HAP-1 (cell line): Measurements from ENCODE around the gene SLC35D2.

Source experiments
- DNase-seq, 2 experiments: peaks; one replicate each; pipeline ENCODE4 v3.0.0-alpha.2; 2016 to 2020; ENCODE audit warnings: low spot score in 2 of 2
- H3K27me3 ChIP-seq: fragments of 250-450 bp; sonication (Bioruptor Pico); 2 replicates; pipeline ENCODE4 v1.5.1; 2020; ENCODE audit warnings: low read depth, mild to moderate bottlenecking, moderate library complexity
- H3K36me3 ChIP-seq: fragments of 250-450 bp; sonication (Bioruptor Pico); replicated peaks from 2 replicates; pipeline ENCODE4 v1.5.1; 2020; ENCODE audit warnings: mild to moderate bottlenecking
- H3K4me1 ChIP-seq: fragments of 250-450 bp; sonication (Bioruptor Pico); 2 replicates; pipeline ENCODE4 v1.5.1; 2020; ENCODE audit warnings: mild to moderate bottlenecking
- H3K4me3 ChIP-seq: fragments of 250-450 bp; sonication (Bioruptor Pico); 2 replicates; pipeline ENCODE4 v1.5.1; 2020; ENCODE audit warnings: mild to moderate bottlenecking, moderate library complexity
- H3K9me3 ChIP-seq: fragments of 250-450 bp; sonication (Bioruptor Pico); 2 replicates; pipeline ENCODE4 v1.5.1; 2020; ENCODE audit warnings: mild to moderate bottlenecking, moderate library complexity
- in situ Hi-C: fragments of 300-500 bp; cut with MboI; formaldehyde crosslinking; loops from 3 replicates; pipeline ENCODE4 v1.14.3; 2020; ENCODE audit warnings: low sequenced_read_pairs, inconsistent platforms, mixed read lengths

The SLC35D2 gene

DNA sequence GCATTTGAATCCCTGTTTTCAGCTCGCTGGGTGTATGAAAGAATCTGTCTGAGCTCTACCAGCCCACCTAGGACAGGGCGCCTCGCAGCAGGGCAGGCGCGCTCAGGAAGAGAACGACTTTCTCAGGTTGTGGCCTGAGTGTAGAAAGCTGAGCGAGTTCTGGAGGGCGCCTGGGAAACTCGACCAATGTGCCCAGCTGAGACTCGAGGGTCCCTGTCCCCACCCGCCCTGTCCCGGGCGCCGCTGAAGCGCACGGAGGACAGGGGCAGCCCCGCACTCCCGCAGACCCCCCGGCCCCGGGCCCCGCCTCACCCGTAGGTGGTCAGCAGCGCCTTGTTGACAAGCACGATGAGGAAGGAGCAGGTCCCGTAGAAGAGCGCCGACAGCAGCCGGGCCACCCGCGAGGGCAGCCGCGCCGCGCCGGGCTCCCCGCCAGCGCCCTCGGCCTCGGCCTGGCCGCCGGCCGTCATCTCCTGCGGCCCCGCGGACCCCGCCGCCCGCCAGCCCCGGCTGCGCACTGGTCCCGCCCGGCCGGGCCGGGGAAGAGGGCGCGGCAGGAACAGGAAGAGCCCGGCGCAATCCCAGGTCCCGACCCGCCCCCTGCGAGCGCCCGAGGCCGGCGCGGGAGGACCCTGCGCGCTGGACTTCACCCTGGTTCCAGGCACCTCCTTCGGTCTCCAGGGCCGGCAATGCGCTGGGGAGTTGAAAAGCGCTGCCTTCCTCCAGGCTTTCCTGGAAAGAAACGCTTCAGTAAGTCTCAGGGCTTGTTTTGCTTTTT lies at the start of gene SLC35D2:
Gene SLC35D2, minus strand, starts transcription at position 547 of the 778 bp plus-strand sequence. Its CDS starts 77 bp downstream, at position 470.
- DNase-seq: peak; percentile 39 to 69
- H3K9me3 ChIP-seq: no peaks in the 10 kb centered on the region
- H3K4me1 ChIP-seq: peaks cover 12% of the 10 kb centered on the region
- H3K27me3 ChIP-seq: no peaks in the 10 kb centered on the region
- peak within 1 kb of the TSS; percentile 43 for H3K4me3 ChIP-seq
- peaks cover 35% of the 10 kb centered on the region for H3K36me3 ChIP-seq
- in situ Hi-C loops: no loop called here

DNA sequence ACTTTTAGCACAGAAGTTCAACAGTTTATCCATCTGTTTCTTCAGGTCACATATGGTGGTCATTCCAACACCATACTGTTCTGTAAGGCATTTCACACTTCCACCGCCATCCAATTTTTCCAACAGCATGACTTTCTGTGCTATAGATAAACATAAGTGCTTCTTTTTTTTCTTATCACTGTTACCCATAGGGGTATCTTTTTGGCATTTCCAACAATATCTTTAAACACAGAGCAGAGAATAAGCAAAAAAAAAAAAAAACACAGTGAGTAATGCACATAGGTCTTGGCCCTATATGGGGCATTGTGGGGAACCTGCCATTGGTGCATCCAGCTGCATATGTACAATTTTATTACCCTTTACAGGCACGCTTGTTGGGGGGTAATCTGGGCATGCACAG lies 46.9 kb upstream of the SLC35D2 start:
- Histone ChIP-seq H3K4me3 (no peak overlapping the region), H3K9me3 (no peaks in the 10 kb centered on the region), H3K4me1 (no peaks in the 10 kb centered on the region), H3K27me3 (no peaks in the 10 kb centered on the region), H3K36me3 (no peaks in the 10 kb centered on the region)
- in situ Hi-C loops: no loop called here
- no peak for DNase-seq

DNA sequence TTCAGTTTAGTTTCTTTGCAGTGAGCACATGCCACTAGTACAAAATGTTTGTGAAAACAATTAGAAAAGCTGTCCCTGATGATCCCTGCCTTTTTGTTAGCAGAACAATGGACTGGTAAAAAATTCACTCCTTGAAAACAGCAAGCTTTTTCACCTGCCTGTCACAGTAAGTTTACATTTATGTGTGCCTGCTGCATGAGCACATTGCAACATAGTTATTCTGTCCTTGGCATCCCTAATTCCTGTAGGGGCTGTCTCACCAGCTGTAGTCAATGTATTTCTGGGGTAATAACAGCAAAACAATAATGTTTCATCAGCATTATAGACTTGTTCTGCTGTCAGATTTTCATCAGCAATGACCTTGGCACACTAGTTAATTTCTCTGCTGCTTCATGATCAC lies 46.2 kb upstream of the SLC35D2 start:
- Histone ChIP-seq H3K4me3 (no peak overlapping the region), H3K27me3 (no peaks in the 10 kb centered on the region), H3K36me3 (no peaks in the 10 kb centered on the region), H3K4me1 (no peaks in the 10 kb centered on the region), H3K9me3 (no peaks in the 10 kb centered on the region)
- DNase-seq: no peak
- in situ Hi-C loops: no loop called here

GRCh38 chr9:96425500-96426169 lies 42.1 kb upstream of the SLC35D2 start:
- H3K9me3 ChIP-seq: no peaks in the 10 kb centered on the region
- no peak overlapping the region for H3K4me3 ChIP-seq
- in situ Hi-C loops: no loop called here
- peaks cover 9% of the 10 kb centered on the region for H3K4me1 ChIP-seq
- H3K36me3 ChIP-seq: no peaks in the 10 kb centered on the region
- no peak for DNase-seq
- H3K27me3 ChIP-seq: no peaks in the 10 kb centered on the region

- no peak overlapping the region for H3K4me3 ChIP-seq
- DNase-seq: no peak
- in situ Hi-C loops: no loop called here
- no peaks in the 10 kb centered on the region for H3K27me3 ChIP-seq
- peaks cover 22% of the 10 kb centered on the region for H3K4me1 ChIP-seq
- no peaks in the 10 kb centered on the region for H3K36me3 ChIP-seq
- H3K9me3 ChIP-seq: no peaks in the 10 kb centered on the region
Measured at GRCh38 chr9:96423985-96424336, 40.5 kb upstream of the SLC35D2 start.

DNA sequence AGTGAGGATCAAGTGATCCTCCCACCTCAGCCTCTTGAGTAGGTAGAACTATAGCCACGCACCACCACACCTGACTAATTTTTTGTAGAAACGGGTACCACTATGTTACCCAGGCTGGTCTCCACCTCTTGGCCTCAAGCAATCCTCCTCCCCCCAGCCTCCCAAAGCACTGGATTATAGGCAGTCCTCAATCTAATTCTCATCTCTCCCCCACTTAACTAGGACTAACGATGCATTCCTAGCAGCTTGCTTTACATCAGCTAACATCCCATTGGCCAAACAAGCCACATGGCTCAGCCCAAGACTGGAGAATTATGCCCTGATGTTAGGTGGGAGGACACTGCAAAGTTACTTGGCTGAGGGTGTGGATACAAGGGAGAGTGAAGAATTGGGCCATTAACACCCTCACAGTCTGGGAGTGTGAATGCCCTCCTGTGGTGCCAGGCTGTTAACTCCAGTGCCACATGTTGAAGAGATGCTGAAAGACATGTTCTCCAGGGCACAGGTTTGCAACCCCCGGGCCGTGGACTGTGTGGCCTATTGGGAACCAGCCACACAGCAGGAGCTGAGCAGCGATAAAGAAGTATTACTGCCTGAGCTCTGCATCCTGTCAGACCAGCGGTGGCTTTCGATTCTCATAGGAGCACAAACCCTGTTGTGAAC lies 39.9 kb upstream of the SLC35D2 start:
- H3K4me1 ChIP-seq: peaks cover 22% of the 10 kb centered on the region
- H3K4me3 ChIP-seq: no peak overlapping the region
- no peaks in the 10 kb centered on the region for H3K9me3 ChIP-seq
- no peaks in the 10 kb centered on the region for H3K27me3 ChIP-seq
- DNase-seq: no peak
- in situ Hi-C loops: no loop called here
- no peaks in the 10 kb centered on the region for H3K36me3 ChIP-seq

DNA sequence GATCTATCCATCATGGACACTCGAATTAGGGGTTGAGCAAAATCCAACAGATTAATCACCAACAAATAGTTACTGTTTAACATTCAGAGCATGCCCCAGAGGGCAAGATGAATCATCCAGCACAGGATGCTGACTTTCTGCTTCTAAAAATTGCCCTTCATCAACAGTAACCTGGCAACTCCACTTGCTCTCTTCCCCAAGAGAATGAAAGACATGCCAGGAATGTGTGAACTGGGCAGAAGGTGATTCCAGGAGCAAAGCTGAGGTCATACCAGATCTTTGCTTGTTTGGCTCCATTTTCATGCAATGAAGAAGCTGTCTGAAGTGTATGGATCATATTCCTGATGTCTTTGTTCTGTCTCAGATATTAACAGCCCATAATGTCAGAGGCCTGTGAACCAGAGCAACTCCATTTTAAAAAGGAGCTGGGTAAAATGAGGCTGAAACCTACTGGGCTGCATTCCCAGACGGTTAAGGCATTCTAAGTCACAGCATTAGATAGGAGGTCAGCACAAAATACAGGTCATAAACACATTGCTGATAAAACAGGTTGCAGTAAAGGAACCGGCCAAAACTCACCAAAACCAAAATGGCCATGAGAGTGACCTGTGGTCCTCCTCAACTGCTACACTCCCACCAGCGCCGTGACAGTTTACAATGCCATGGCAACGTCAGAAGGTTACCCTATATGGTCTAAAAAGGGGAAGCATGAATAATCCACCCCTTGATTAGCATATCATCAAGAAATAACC lies 37.1 kb upstream of the SLC35D2 start:
- DNase-seq: peak; percentile 68
- Histone ChIP-seq H3K9me3 (no peaks in the 10 kb centered on the region), H3K27me3 (no peaks in the 10 kb centered on the region), H3K4me1 (peaks cover 27% of the 10 kb centered on the region), H3K4me3 (no peak overlapping the region), H3K36me3 (peaks cover 12% of the 10 kb centered on the region)
- in situ Hi-C loops: no loop called here

- Histone ChIP-seq H3K4me1 (peaks cover 27% of the 10 kb centered on the region), H3K36me3 (peaks cover 13% of the 10 kb centered on the region), H3K4me3 (peak overlapping the region; percentile 95), H3K27me3 (no peaks in the 10 kb centered on the region), H3K9me3 (no peaks in the 10 kb centered on the region)
- no peak for DNase-seq
- in situ Hi-C loops: no loop called here
Measured at GRCh38 chr9:96419691-96419969, 36.1 kb upstream of the SLC35D2 start.

DNA sequence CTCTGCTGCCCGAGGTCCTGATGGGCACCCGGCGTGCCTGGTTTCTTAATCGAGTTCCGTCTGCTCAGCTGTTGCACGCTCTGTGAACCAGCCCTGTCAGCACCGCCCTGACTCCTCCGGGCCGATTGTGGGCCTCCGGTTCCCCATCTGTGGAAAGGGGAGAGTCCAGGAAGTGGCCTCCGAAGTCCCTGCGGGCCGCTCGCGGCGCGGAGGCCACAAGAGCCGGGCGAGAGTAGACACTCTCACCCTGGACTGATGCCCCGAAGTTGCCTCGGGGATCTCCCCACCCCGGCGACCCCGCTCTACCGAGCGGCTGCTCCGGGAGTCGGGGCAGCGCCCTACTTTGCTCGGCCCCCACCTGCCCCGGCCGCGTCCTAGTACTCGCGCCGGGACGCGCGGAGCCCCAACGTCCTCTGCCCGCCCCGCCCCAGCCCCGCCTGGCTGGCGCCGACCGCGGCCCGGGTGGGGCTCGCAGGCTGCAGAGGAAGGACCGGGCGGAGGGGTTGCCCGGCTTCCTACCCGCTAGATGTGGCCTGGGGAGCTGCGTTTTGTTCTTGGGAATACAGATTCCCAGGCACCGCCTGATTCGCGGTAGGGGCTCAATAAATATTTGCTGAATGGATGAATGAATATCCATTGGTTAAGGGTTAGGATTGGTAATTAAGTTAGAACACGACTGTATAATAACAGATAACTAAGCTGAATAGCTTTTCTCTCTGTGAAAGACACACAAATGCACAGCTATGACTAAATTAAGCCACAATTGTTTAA lies 35.6 kb upstream of the SLC35D2 start:
- Histone ChIP-seq H3K4me1 (peaks cover 28% of the 10 kb centered on the region), H3K36me3 (peaks cover 15% of the 10 kb centered on the region), H3K9me3 (no peaks in the 10 kb centered on the region), H3K4me3 (peak overlapping the region; percentile 95), H3K27me3 (no peaks in the 10 kb centered on the region)
- in situ Hi-C loops: no loop called here
- peak; percentile 79 to 84 for DNase-seq

DNA sequence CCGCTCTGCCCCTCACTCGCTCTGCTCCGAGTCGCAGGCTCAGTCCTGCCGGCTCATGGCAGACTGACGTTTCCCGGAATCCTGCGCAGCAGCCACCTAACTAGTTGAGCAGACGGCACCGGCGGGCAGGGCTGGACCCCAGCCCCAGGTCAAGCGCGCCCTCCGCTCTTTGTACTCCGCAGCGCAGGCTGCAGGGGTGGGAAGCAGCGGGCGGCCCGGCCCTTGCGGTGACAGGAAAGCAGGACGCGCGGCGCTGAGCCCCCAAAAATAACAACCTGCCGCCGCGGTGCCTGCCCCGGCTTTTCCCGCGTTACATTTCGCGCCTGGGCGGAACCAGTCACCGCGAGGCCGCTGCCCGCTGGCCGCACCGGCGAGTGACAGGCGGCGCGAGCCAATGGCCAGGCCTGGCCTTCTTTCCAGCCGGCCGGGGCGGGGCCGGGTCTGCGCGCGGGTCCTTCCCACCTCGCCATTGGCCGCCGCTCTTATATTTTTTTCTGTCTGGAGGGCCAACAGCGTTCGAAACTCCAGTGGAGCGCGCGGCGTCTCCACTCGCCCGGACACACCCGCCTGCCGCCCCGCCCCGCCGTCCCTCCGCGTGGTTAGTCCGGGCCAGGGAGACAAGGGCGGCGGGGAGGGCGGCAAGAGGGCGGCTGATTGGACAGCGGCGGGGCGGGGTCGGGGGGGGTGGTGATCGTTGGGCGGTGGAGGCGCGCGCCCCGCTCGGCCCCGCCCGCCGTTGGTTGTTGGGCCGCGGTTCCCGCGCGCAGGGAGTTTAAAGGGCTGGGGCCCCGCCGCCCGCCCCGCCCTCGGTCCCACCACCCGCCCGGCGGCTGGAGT lies 34.8 kb upstream of the SLC35D2 start, which contains the start of gene ZNF367:
Gene ZNF367, minus strand, starts transcription at position 288 of the 837 bp plus-strand sequence. CDS start 338 bp downstream, outside the sequence.
- Histone ChIP-seq H3K4me1 (peaks cover 34% of the 10 kb centered on the region), H3K36me3 (peaks cover 20% of the 10 kb centered on the region), H3K27me3 (no peaks in the 10 kb centered on the region), H3K9me3 (no peaks in the 10 kb centered on the region), H3K4me3 (peak within 1 kb of the TSS; percentile 95)
- peak; percentile 96 to 98 for DNase-seq
- in situ Hi-C loops: no loop called here

GRCh38 chr9:96417661-96418082 lies 34.2 kb upstream of the SLC35D2 start:
- Histone ChIP-seq H3K27me3 (no peaks in the 10 kb centered on the region), H3K4me1 (peaks cover 39% of the 10 kb centered on the region), H3K4me3 (peak overlapping the region; percentile 95), H3K36me3 (peaks cover 23% of the 10 kb centered on the region), H3K9me3 (no peaks in the 10 kb centered on the region)
- in situ Hi-C loops: no loop called here
- peak in 1 of 2 experiments; percentile 37 for DNase-seq

DNA sequence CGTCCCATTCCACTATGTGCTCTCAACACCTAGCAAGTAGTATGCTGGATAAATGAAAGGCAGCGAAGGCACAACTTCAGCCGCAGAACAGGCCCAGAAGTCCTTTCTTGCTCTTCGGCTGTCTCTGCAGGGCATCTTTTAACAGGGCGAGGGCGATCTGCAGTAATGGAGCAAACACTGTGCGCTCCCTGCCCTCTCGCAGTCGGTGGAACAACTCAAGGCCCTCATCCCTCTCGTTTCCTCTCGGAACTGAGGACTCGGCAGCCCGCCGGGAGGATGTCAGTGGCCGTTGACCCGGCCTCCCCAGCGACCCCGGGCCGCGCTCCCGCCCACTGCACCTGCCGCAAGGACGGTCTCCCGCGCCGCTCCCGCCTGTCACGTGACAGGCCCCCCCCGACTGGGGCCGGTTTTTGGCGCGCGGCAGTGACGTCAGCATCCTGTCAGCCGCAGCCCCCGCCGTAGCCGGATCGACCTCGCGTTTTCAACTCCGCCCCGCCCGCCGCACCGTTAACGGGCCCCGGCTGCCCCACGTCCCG lies 33.6 kb upstream of the SLC35D2 start:
- peak overlapping the region; percentile 95 for H3K4me3 ChIP-seq
- no peaks in the 10 kb centered on the region for H3K9me3 ChIP-seq
- in situ Hi-C loops: no loop called here
- peak; percentile 82 to 92 for DNase-seq
- H3K36me3 ChIP-seq: peaks cover 23% of the 10 kb centered on the region
- no peaks in the 10 kb centered on the region for H3K27me3 ChIP-seq
- H3K4me1 ChIP-seq: peaks cover 42% of the 10 kb centered on the region
